SU-DHL-6 (cell line): ENCODE results near the gene OSBPL2.

Source experiments
- H2AFZ ChIP-seq: fragments of 200-600 bp; sonication (generic); 2 replicates; pipeline ENCODE4 v1.6.1; 2014; ENCODE audit warnings: low read depth, mild to moderate bottlenecking, moderate library complexity, mixed read lengths, antibody characterized with exemption, low read length; ENCODE audit not compliant: severe bottlenecking
- H3F3A ChIP-seq: fragments of 200-600 bp; shearing (Covaris generic); 2 replicates; pipeline ENCODE4 v1.6.0; 2016; ENCODE audit warnings: antibody characterized with exemption, mild to moderate bottlenecking; ENCODE audit not compliant: insufficient read depth
- H3K27ac ChIP-seq: fragments of 200-600 bp; sonication (generic); 2 replicates; pipeline ENCODE4 v1.5.1; 2016; ENCODE audit warnings: low read depth, mild to moderate bottlenecking, low read length, moderate library complexity, mixed read lengths
- H3K27me3 ChIP-seq: fragments of 200-600 bp; sonication (generic), shearing (Covaris generic); 2 replicates; pipeline ENCODE4 v1.6.0; 2014; ENCODE audit warnings: mild to moderate bottlenecking, low read length
- H3K36me3 ChIP-seq: fragments of 200-600 bp; sonication (generic); 2 replicates; pipeline ENCODE4 v1.6.1; 2014; ENCODE audit warnings: mild to moderate bottlenecking, low read length, mixed read lengths
- H3K4me2 ChIP-seq: fragments of 300-600, 200-600 bp; shearing (Covaris generic), sonication (generic); 2 replicates; pipeline ENCODE4 v1.6.0; 2014; ENCODE audit warnings: low read length, low read depth, mild to moderate bottlenecking; ENCODE audit not compliant: poor library complexity, severe bottlenecking
- H3K4me3 ChIP-seq: fragments of 200-600 bp; sonication (generic); 2 replicates; pipeline ENCODE4 v1.5.1; 2014; ENCODE audit warnings: antibody characterized with exemption, low read length, mild to moderate bottlenecking, mixed read lengths; ENCODE audit not compliant: insufficient read depth, poor library complexity, severe bottlenecking
- H3K79me2 ChIP-seq: fragments of 200-600 bp; sonication (generic); 2 replicates; pipeline ENCODE4 v1.6.1; 2014; ENCODE audit warnings: mild to moderate bottlenecking, low read length, moderate library complexity; ENCODE audit not compliant: insufficient read depth
- H3K9ac ChIP-seq: fragments of 200-600 bp; sonication (generic); 2 replicates; pipeline ENCODE4 v1.7.0; 2014; ENCODE audit warnings: mild to moderate bottlenecking, low read length
- H3K9me2 ChIP-seq: fragments of 200-600 bp; sonication (generic); replicated peaks from 2 replicates; pipeline ENCODE4 v1.6.1; 2014; ENCODE audit warnings: low read length; ENCODE audit not compliant: insufficient read depth
- H3K9me3 ChIP-seq: fragments of 200-600 bp; sonication (generic); 2 replicates; pipeline ENCODE4 v1.6.1; 2014; ENCODE audit warnings: low read length, mixed read lengths; ENCODE audit not compliant: insufficient read depth
- H4K20me1 ChIP-seq: fragments of 200-600 bp; sonication (generic); 2 replicates; pipeline ENCODE4 v1.6.1; 2014; ENCODE audit warnings: low read depth, mild to moderate bottlenecking, antibody characterized with exemption, low read length, moderate library complexity, mixed read lengths
- CTCF ChIP-seq: fragments of 200-600 bp; sonication (generic); IDR thresholded peaks from one replicate; pipeline ENCODE4 v1.5.1; 2017; ENCODE audit warnings: antibody characterized with exemption, mild to moderate bottlenecking, low read length, moderate library complexity; ENCODE audit not compliant: insufficient read depth, poor library complexity, severe bottlenecking
- EZH2phosphoT487 ChIP-seq: fragments of 200-600 bp; sonication (generic), shearing (Covaris generic); conservative IDR thresholded peaks from 2 replicates; pipeline ENCODE4 v1.6.1; 2018; ENCODE audit warnings: mild to moderate bottlenecking, antibody characterized with exemption, low read length, moderate library complexity, mixed read lengths

OSBPL2 gene

GRCh38 chr20:62235001-62235776 is 3.1 kb upstream of the OSBPL2 start:
- Histone ChIP-seq H3K9me3 (no peaks in the 10 kb centered on the region), H2AFZ (no peak overlapping the region), H3K9ac (no peak overlapping the region), H3K27ac (no peak overlapping the region), H3K9me2 (no peaks in the 10 kb centered on the region), H3K4me2 (no peak overlapping the region), H3K79me2 (no peaks in the 10 kb centered on the region; the same call in 1 of the 2 replicates), H4K20me1 (0 out of 2 replicates have a peak, but pooled peaks cover 4% of the 10 kb centered on the region), H3K27me3 (no peaks in the 10 kb centered on the region), H3K4me3 (no peak overlapping the region), H3K36me3 (no peaks in the 10 kb centered on the region), H3F3A (no peaks in the 10 kb centered on the region)
- no peak for TF ChIP-seq EZH2phosphoT487
- TF ChIP-seq CTCF, result no peak

- Histone ChIP-seq H4K20me1 (0 out of 2 replicates have a peak, but pooled peaks cover 4% of the 10 kb centered on the region), H3K4me3 (no peak overlapping the region), H3K36me3 (no peaks in the 10 kb centered on the region), H3K27ac (no peak overlapping the region), H3K9me3 (no peaks in the 10 kb centered on the region), H2AFZ (no peak overlapping the region), H3F3A (no peaks in the 10 kb centered on the region), H3K79me2 (no peaks in the 10 kb centered on the region; the same call in 1 of the 2 replicates), H3K27me3 (no peaks in the 10 kb centered on the region), H3K9me2 (no peaks in the 10 kb centered on the region), H3K4me2 (no peak overlapping the region), H3K9ac (no peak overlapping the region)
- TF ChIP-seq CTCF, result no peak
- no peak for TF ChIP-seq EZH2phosphoT487
These were observed 2.6 kb upstream of the OSBPL2 start for GRCh38 chr20:62235777-62236157.

GRCh38 chr20:62236200-62236599 is 2.1 kb upstream of the OSBPL2 start:
- H3K4me2 ChIP-seq, result no peak overlapping the region
- TF ChIP-seq CTCF, result no peak
- TF ChIP-seq EZH2phosphoT487, result no peak

More at GRCh38 chr20:62236200-62236599, 2.1 kb upstream of the OSBPL2 start:
- Histone ChIP-seq H3K79me2 (no peaks in the 10 kb centered on the region; the same call in 1 of the 2 replicates), H3K4me3 (no peak overlapping the region), H3K9me2 (no peaks in the 10 kb centered on the region), H4K20me1 (0 out of 2 replicates have a peak, but pooled peaks cover 4% of the 10 kb centered on the region), H3K9me3 (no peaks in the 10 kb centered on the region), H2AFZ (no peak overlapping the region), H3K27me3 (no peaks in the 10 kb centered on the region), H3K9ac (no peak overlapping the region), H3K36me3 (no peaks in the 10 kb centered on the region), H3K27ac (no peak overlapping the region), H3F3A (no peaks in the 10 kb centered on the region)
